Measurements from ENCODE around the gene HS2ST1. TPM values are rescaled to one million over a fixed set of nuclear protein-coding genes. Genes with fewer than 3 reads are reported as not detected.

The HS2ST1 gene
- total RNA-seq, 1 donor from 2014 or later = 12.6 TPM

GRCh38 chr1:86950712-86951419 lies 36.4 kb downstream of the HS2ST1 start:
- no peaks in the 10 kb centered on the region for H3K36me3 ChIP-seq
- no peak overlapping the region for H3K27ac ChIP-seq (replicated peaks)
- DNase-seq = no peak
- no peaks in the 10 kb centered on the region for H3K9me3 ChIP-seq (replicated peaks)
- no peak for TF ChIP-seq CTCF (IDR thresholded peaks at IDR 0.05; ENCODE audit: borderline replicate concordance)
- no peaks in the 10 kb centered on the region for H3K27me3 ChIP-seq (ENCODE audit: low read depth)
- H3K4me1 ChIP-seq = peaks cover 15% of the 10 kb centered on the region
- intact Hi-C loops (cut with micrococcal nuclease) = no loop called here
- no peak overlapping the region for H3K4me3 ChIP-seq

- Histone ChIP-seq H3K27ac (replicated peaks) (no peak overlapping the region), H3K4me1 (peaks cover 15% of the 10 kb centered on the region), H3K4me3 (no peak overlapping the region), H3K27me3 (ENCODE audit: low read depth) (no peaks in the 10 kb centered on the region), H3K9me3 (replicated peaks) (no peaks in the 10 kb centered on the region), H3K36me3 (no peaks in the 10 kb centered on the region)
- no peak for TF ChIP-seq CTCF (IDR thresholded peaks at IDR 0.05; ENCODE audit: borderline replicate concordance)
- no peak for DNase-seq
- intact Hi-C loops (cut with micrococcal nuclease) = no loop called here
These were observed 37.0 kb downstream of the HS2ST1 start for GRCh38 chr1:86951430-86951829.

- Histone ChIP-seq H3K27ac (replicated peaks) (no peak overlapping the region), H3K4me3 (no peak overlapping the region), H3K9me3 (replicated peaks) (no peaks in the 10 kb centered on the region), H3K27me3 (ENCODE audit: low read depth) (no peaks in the 10 kb centered on the region), H3K36me3 (no peaks in the 10 kb centered on the region), H3K4me1 (peaks cover 4% of the 10 kb centered on the region)
- DNase-seq = no peak
- TF ChIP-seq CTCF (IDR thresholded peaks at IDR 0.05; ENCODE audit: borderline replicate concordance) = no peak
- intact Hi-C loops (cut with micrococcal nuclease) = no loop called here
These were observed 38.7 kb downstream of the HS2ST1 start for GRCh38 chr1:86953167-86953566.

- Histone ChIP-seq H3K27me3 (ENCODE audit: low read depth) (no peaks in the 10 kb centered on the region), H3K36me3 (no peaks in the 10 kb centered on the region), H3K27ac (replicated peaks) (no peak overlapping the region), H3K9me3 (replicated peaks) (no peaks in the 10 kb centered on the region), H3K4me1 (no peaks in the 10 kb centered on the region), H3K4me3 (no peak overlapping the region)
- TF ChIP-seq CTCF (IDR thresholded peaks at IDR 0.05; ENCODE audit: borderline replicate concordance) = no peak
- intact Hi-C loops (cut with micrococcal nuclease) = no loop called here
- DNase-seq = no peak
These were observed 41.2 kb downstream of the HS2ST1 start for GRCh38 chr1:86955678-86956077.

GRCh38 chr1:86956221-86956620 lies 41.8 kb downstream of the HS2ST1 start:
- intact Hi-C loops (cut with micrococcal nuclease) = no loop called here

More at GRCh38 chr1:86956221-86956620, 41.8 kb downstream of the HS2ST1 start:
- Histone ChIP-seq H3K36me3 (no peaks in the 10 kb centered on the region), H3K9me3 (replicated peaks) (no peaks in the 10 kb centered on the region), H3K4me3 (no peak overlapping the region), H3K27me3 (ENCODE audit: low read depth) (no peaks in the 10 kb centered on the region), H3K4me1 (no peaks in the 10 kb centered on the region), H3K27ac (replicated peaks) (no peak overlapping the region)
- no peak for TF ChIP-seq CTCF (IDR thresholded peaks at IDR 0.05; ENCODE audit: borderline replicate concordance)
- no peak for DNase-seq
